HepG2 (cell line): ENCODE results near the gene TNFRSF13B. TPM values are rescaled to one million over a fixed set of nuclear protein-coding genes. Genes with fewer than 3 reads are reported as not detected.

Experiments used
- ATAC-seq: fragments of 200-7000 bp; cut with Tn5 transposase; 3 replicates; pipeline ENCODE4 v1.9.1; 2020; ENCODE audit warnings: mild to moderate bottlenecking, moderate library complexity
- BruUV-seq: library from RNA; stranded (reverse); fragments of 400-500 nt; replicated peaks from 2 replicates; lab custom pipeline; 2021; lab: Mats Ljungman, UMichigan
- CTCF ChIA-PET: fragments of 300-600 bp; formaldehyde crosslinking; extraction: SDS; loops from one replicate; lab custom pipeline; 2021; ENCODE audit warnings: low total read pairs, inconsistent platforms, low intra/inter-chr PET ratio; lab: Yijun Ruan, JAX
- POLR2A ChIA-PET: fragments of 350-600 bp; sonication (Branson Sonifier 250); formaldehyde crosslinking; loops from one replicate; lab custom pipeline; 2020; ENCODE audit warnings: antibody characterized with exemption, inconsistent platforms; lab: Yijun Ruan, JAX
- DNase-seq: peaks from one replicate; pipeline ENCODE4 v3.0.0-alpha.2; 2015; ENCODE audit warnings: low spot score
- FAIRE-seq: peaks from 3 replicates; lab custom pipeline; 2011; peaks lifted over from hg19 to GRCh38; lab: Jason Lieb, UNC
- H2AFZ ChIP-seq: one replicate; pipeline ENCODE4 v1.6.1; 2011; ENCODE audit warnings: low read length, inconsistent platforms
- H3K27ac ChIP-seq: fragments of 300-600 bp; 3 replicates; pipeline ENCODE4 v1.8.0; 2011; ENCODE audit warnings: mixed run types, mild to moderate bottlenecking, mixed read lengths, low read length, inconsistent platforms; ENCODE audit not compliant: insufficient read depth; ENCODE audit errors: extremely low read length
- H3K27me3 ChIP-seq, 2 experiments: fragments of 200-600 bp in 1 of 2; 2 replicates in 1 of 2; 3 replicates in 1 of 2; pipeline versions ENCODE4 v1.6.0 to v1.8.0; 2011; ENCODE audit warnings: low read length in 2 of 2, mild to moderate bottlenecking in 2 of 2, moderate library complexity in 2 of 2, inconsistent platforms in 1 of 2; ENCODE audit not compliant: insufficient read depth in 2 of 2, control insufficient read depth in 1 of 2
- H3K36me3 ChIP-seq, 2 experiments: fragments of 200-600 bp in 1 of 2; replicated peaks in 1 of 2; 2 replicates in 1 of 2; 3 replicates in 1 of 2; pipeline versions ENCODE4 v1.5.1 to v1.8.0; 2011; ENCODE audit warnings: low read length in 2 of 2, inconsistent platforms in 1 of 2; ENCODE audit not compliant: insufficient read depth in 2 of 2, control insufficient read depth in 1 of 2
- H3K4me1 ChIP-seq: 2 replicates; pipeline ENCODE4 v1.5.1; 2012; ENCODE audit warnings: low read length, inconsistent platforms; ENCODE audit not compliant: insufficient read depth
- H3K4me2 ChIP-seq: 2 replicates; pipeline ENCODE4 v1.6.0; 2011; ENCODE audit warnings: low read depth, low read length, inconsistent platforms
- H3K4me3 ChIP-seq, 3 experiments: fragments of 200-600 bp in 1 of 3; sonication (generic), shearing (Covaris generic) in 1 of 3; replicated peaks in 1 of 3; 2 replicates each; pipeline ENCODE4 v1.5.1; 2011 to 2016; ENCODE audit warnings: low read length in 3 of 3, inconsistent platforms in 2 of 3, low read depth in 2 of 3, mild to moderate bottlenecking in 2 of 3, control low read depth in 1 of 3, mixed read lengths in 1 of 3; ENCODE audit not compliant: insufficient read depth in 1 of 3
- H3K79me2 ChIP-seq: one replicate; pipeline ENCODE4 v1.6.1; 2011; ENCODE audit warnings: low read length, inconsistent platforms; ENCODE audit not compliant: insufficient read depth
- H3K9ac ChIP-seq: 2 replicates; pipeline ENCODE4 v1.6.0; 2011; ENCODE audit warnings: mild to moderate bottlenecking, low read depth, low read length, inconsistent platforms; ENCODE audit not compliant: insufficient read depth
- H3K9me3 ChIP-seq: 2 replicates; pipeline ENCODE4 v1.5.1; 2012; ENCODE audit warnings: mild to moderate bottlenecking, low read length
- H4K20me1 ChIP-seq: 2 replicates; pipeline ENCODE4 v1.6.0; 2011; ENCODE audit warnings: inconsistent platforms, mild to moderate bottlenecking, low read length, moderate library complexity; ENCODE audit not compliant: insufficient read depth
- FOXC1 ChIP-seq: sonication (generic); formaldehyde crosslinking; IDR thresholded peaks from 2 replicates; pipeline ENCODE4 v1.8.0; 2022; ENCODE audit warnings: mild to moderate bottlenecking, missing genetic modification reagents, borderline replicate concordance
- MXD4 ChIP-seq: IDR thresholded peaks from 2 replicates; pipeline ENCODE4 v1.6.1; 2016; ENCODE audit warnings: mild to moderate bottlenecking, missing biosample characterization, missing genetic modification reagents
- REL ChIP-seq: sonication (generic); formaldehyde crosslinking; conservative IDR thresholded peaks from 2 replicates; pipeline ENCODE4 v1.8.0; 2022; ENCODE audit warnings: mild to moderate bottlenecking, missing genetic modification reagents, moderate library complexity
- STAG1 ChIP-seq: sonication (generic); formaldehyde crosslinking; IDR thresholded peaks from 2 replicates; pipeline ENCODE4 v1.4.0; 2020; ENCODE audit warnings: missing genetic modification reagents
- ZNF331 ChIP-seq: sonication (generic); formaldehyde crosslinking; IDR thresholded peaks from 2 replicates; pipeline ENCODE4 v1.4.0; 2020; ENCODE audit warnings: missing genetic modification reagents
- ZNF354B ChIP-seq: sonication (generic); formaldehyde crosslinking; IDR thresholded peaks from 2 replicates; pipeline ENCODE4 v1.8.0; 2022; ENCODE audit warnings: mild to moderate bottlenecking, missing genetic modification reagents
- WGBS: methylation state at CpG from one replicate; pipeline ENCODE4 v1.1.6; 2017; ENCODE audit warnings: low lambda C conversion rate; 5-methylcytosine and 5-hydroxymethylcytosine counted together
- in situ Hi-C: cut with HindIII; loops from 2 replicates; pipeline ENCODE4 v1.10.0; 2017; ENCODE audit warnings: low pct_unique_long_range_greater_than_20kb; ENCODE audit not compliant: extremely low pct_ligation_motif_present
- intact Hi-C: fragments of 100-400 bp; cut with micrococcal nuclease; formaldehyde crosslinking; loops from one replicate; pipeline ENCODE4 v1.10.0; 2022; ENCODE audit not compliant: unreplicated experiment
- polyA plus RNA-seq, 8 experiments: library from polyadenylated mRNA; depleted of rRNA in 3 of 8; stranded (reverse) in 7 of 8; unstranded in 1 of 8; fragments of >200 nt; fragmentation: Illumina TruSeq in 4 of 8; extraction: Trizol in 4 of 8; gene quantifications; 2 replicates each; pipeline versions ENCODE4 v1.2.1 to v1.2.3, GENCODE V29; 2011 to 2016; ENCODE audit warnings: low read depth in 4 of 8, missing spikeins in 1 of 8, mixed read lengths in 1 of 8; ENCODE audit not compliant: insufficient read depth in 1 of 8
- total RNA-seq, 5 experiments: library from RNA; depleted of rRNA; stranded (reverse); fragments of >200 nt; fragmentation: Illumina TruSeq; extraction: Trizol; gene quantifications; 2 replicates each; pipeline ENCODE4 v1.2.3, GENCODE V29; 2016; ENCODE audit warnings: low read depth in 1 of 5
- TF ChIP-seq, protein P1 (sequence below): sonication (generic); formaldehyde crosslinking; IDR thresholded peaks from 2 replicates; pipeline ENCODE4 v1.5.1; 2020; ENCODE audit warnings: mild to moderate bottlenecking, missing genetic modification reagents, moderate library complexity

Gene TNFRSF13B
- total and polyA plus RNA-seq, 2 of the 13 experiments (the other 11 are each of a cell fraction or from before 2014, with no cell fraction given), result not detected

DNA sequence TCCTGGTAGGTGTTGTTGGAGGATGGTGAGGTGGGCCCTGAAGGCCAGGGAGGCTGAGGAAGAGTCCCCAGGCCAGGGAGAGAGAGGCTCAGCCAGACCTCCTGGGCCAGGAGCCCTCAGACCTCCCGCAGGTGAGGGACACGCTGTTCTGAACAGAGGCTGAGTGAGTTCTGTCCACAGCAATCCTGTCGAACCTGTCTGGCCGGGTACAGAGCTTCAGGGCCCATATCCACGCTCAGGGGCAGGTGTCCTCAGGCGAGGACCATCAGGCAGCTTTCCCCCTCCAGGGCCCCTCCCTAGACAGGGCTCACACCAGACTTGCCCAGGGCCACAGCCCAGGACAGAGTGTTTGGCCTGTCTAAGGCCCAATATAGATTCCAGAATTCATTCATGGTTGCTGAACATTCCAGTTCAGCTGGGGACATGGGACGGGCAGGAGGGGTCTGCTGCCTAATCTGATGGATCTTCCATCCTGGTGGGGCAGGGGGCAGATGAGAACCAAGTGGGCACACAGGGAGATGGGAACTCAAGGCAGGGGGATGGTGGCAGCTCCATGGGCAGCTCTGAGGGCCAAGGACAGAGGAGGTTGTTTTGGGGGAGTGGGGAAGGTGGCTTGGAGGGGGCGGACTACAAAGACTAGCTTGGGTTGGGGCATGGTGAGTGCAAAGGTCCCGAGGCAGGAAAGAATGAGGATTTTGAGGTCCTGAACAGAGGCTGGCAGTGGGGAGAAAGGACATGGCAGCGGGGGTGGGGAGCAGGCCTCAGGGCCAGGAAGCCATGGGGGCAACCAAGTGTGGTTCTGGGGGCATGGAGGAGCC lies 46.9 kb upstream of the TNFRSF13B start:
- peaks cover 0 to 5% of the 10 kb centered on the region in 2 experiments; a peak in 3 of 5 replicates for H3K27me3 ChIP-seq
- DNase-seq, result no peak
- BruUV-seq, result no TSS peak
- H2AFZ ChIP-seq, result no peak overlapping the region
- no peaks in the 10 kb centered on the region for H3K9me3 ChIP-seq
- no peaks in the 10 kb centered on the region for H3K79me2 ChIP-seq
- peaks cover 41% of the 10 kb centered on the region for H3K4me1 ChIP-seq
- POLR2A ChIA-PET, result no interaction called here
- 35% methylated on average over 6 of the region's 10 CpGs for WGBS
- in situ Hi-C loops (no loop called here), intact Hi-C loops (no loop called here)
- no peaks in the 10 kb centered on the region for H4K20me1 ChIP-seq
- H3K27ac ChIP-seq, result no peak overlapping the region
- TF ChIP-seq ZNF354B (CRISPR knock-in tag) (no peak), REL (CRISPR knock-in tag) (no peak), ZNF331 (CRISPR knock-in tag) (no peak), FOXC1 (no peak), STAG1 (CRISPR knock-in tag) (no peak), MXD4 (no peak)
- TF ChIP-seq, protein P1, sequence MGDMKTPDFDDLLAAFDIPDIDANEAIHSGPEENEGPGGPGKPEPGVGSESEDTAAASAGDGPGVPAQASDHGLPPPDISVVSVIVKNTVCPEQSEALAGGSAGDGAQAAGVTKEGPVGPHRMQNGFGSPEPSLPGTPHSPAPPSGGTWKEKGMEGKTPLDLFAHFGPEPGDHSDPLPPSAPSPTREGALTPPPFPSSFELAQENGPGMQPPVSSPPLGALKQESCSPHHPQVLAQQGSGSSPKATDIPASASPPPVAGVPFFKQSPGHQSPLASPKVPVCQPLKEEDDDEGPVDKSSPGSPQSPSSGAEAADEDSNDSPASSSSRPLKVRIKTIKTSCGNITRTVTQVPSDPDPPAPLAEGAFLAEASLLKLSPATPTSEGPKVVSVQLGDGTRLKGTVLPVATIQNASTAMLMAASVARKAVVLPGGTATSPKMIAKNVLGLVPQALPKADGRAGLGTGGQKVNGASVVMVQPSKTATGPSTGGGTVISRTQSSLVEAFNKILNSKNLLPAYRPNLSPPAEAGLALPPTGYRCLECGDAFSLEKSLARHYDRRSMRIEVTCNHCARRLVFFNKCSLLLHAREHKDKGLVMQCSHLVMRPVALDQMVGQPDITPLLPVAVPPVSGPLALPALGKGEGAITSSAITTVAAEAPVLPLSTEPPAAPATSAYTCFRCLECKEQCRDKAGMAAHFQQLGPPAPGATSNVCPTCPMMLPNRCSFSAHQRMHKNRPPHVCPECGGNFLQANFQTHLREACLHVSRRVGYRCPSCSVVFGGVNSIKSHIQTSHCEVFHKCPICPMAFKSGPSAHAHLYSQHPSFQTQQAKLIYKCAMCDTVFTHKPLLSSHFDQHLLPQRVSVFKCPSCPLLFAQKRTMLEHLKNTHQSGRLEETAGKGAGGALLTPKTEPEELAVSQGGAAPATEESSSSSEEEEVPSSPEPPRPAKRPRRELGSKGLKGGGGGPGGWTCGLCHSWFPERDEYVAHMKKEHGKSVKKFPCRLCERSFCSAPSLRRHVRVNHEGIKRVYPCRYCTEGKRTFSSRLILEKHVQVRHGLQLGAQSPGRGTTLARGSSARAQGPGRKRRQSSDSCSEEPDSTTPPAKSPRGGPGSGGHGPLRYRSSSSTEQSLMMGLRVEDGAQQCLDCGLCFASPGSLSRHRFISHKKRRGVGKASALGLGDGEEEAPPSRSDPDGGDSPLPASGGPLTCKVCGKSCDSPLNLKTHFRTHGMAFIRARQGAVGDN (CRISPR knock-in tag), result 0 out of 2 replicates have a peak, but pooled peaks have one; percentile 22
- no peak for FAIRE-seq
- H3K36me3 ChIP-seq, result no peaks in the 10 kb centered on the region
- peak; percentile 23 for ATAC-seq
- H3K9ac ChIP-seq, result no peak overlapping the region
- CTCF ChIA-PET, result no interaction called here
- no peak overlapping the region; the same call in 1 of the 2 replicates for H3K4me2 ChIP-seq
- H3K4me3 ChIP-seq, result no peak overlapping the region
